Measurements from ENCODE around the gene ZXDA.

DNA sequence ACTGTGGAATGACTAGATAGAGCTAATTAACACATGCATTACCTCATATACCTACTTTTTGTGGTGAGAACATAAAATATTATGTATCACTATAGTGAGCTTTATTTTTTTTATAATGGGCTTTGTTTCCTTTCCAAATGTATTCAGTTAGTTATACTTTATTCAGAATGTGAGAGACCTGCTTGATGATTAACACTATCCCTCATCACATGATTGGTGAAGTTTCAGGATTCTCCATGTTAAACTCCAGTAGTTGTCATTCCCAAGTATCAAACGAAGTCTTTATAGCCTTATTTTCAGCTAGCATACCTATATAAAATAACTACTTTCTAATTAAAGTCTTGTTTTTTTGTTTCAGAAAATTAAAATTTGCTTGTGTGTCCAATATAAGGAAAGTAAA, 8.8 kb downstream of the ZXDA start:
- TF ChIP-seq, protein P1, sequence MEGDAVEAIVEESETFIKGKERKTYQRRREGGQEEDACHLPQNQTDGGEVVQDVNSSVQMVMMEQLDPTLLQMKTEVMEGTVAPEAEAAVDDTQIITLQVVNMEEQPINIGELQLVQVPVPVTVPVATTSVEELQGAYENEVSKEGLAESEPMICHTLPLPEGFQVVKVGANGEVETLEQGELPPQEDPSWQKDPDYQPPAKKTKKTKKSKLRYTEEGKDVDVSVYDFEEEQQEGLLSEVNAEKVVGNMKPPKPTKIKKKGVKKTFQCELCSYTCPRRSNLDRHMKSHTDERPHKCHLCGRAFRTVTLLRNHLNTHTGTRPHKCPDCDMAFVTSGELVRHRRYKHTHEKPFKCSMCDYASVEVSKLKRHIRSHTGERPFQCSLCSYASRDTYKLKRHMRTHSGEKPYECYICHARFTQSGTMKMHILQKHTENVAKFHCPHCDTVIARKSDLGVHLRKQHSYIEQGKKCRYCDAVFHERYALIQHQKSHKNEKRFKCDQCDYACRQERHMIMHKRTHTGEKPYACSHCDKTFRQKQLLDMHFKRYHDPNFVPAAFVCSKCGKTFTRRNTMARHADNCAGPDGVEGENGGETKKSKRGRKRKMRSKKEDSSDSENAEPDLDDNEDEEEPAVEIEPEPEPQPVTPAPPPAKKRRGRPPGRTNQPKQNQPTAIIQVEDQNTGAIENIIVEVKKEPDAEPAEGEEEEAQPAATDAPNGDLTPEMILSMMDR (IDR thresholded peaks at IDR 0.05) = no peak
- TF ChIP-seq POLR2A (IDR thresholded peaks at IDR 0.05) = no peak
- TF ChIP-seq POLR2AphosphoS5 (IDR thresholded peaks at IDR 0.05; ENCODE audit: insufficient read depth in 1 of 2, low read depth in 1 of 2) = no peak

Data from vagina (tissue), 2 donors.